HL-60/S4 treated with phorbol 12-myristate 13-acetate at 8.2 ng/mL for 4 days and 3 days (cell line): ENCODE measurements around the gene SLC9C1.

Experiments used
- in situ Hi-C: fragments of 300-500 bp; cut with MboI; formaldehyde crosslinking; loops from 2 replicates; pipeline ENCODE4 v1.15.0; 2022; ENCODE audit warnings: low sequenced_read_pairs

Gene SLC9C1

GRCh38 chr3:112133626-112134334 is 160.2 kb downstream of the SLC9C1 start:
- in situ Hi-C loops = no loop called here

- in situ Hi-C loops = no loop called here
Measured at GRCh38 chr3:112132975-112133448, 161.0 kb downstream of the SLC9C1 start, which contains the start of gene GCSAM. Gene GCSAM (minus strand): TSS chr3:112133248. CDS start chr3:112133120, 128 bp downstream.

- in situ Hi-C loops = no loop called here
Measured at GRCh38 chr3:112132554-112132953, 161.5 kb downstream of the SLC9C1 start.

- in situ Hi-C loops = no loop called here
Measured at GRCh38 chr3:112132088-112132487, 161.9 kb downstream of the SLC9C1 start.

- in situ Hi-C loops = no loop called here
Measured at GRCh38 chr3:112131111-112131510, 162.9 kb downstream of the SLC9C1 start.

GRCh38 chr3:112130638-112130993 is 163.4 kb downstream of the SLC9C1 start:
- in situ Hi-C loops = no loop called here

GRCh38 chr3:112129925-112130637 is 163.9 kb downstream of the SLC9C1 start:
- in situ Hi-C loops = no loop called here

- in situ Hi-C loops = no loop called here
Measured at GRCh38 chr3:112128843-112129727, 164.9 kb downstream of the SLC9C1 start.

- in situ Hi-C loops = no loop called here
Measured at GRCh38 chr3:112127522-112128494, 166.2 kb downstream of the SLC9C1 start.

- in situ Hi-C loops = no loop called here
Measured at GRCh38 chr3:112126511-112126911, 167.5 kb downstream of the SLC9C1 start.

GRCh38 chr3:112124907-112125607 is 169.0 kb downstream of the SLC9C1 start:
- in situ Hi-C loops = no loop called here

GRCh38 chr3:112123548-112123947 is 170.5 kb downstream of the SLC9C1 start:
- in situ Hi-C loops = no loop called here

- in situ Hi-C loops = no loop called here
Measured at GRCh38 chr3:112122870-112123269, 171.1 kb downstream of the SLC9C1 start.

- in situ Hi-C loops = no loop called here
Measured at GRCh38 chr3:112121577-112122547, 172.2 kb downstream of the SLC9C1 start.

- in situ Hi-C loops = loop anchor here (10.0 kb wide), 1 partner anchor 405 kb away; no protein-coding TSS in a partner anchor
Measured at GRCh38 chr3:112119962-112120836, 173.8 kb downstream of the SLC9C1 start.

GRCh38 chr3:112117841-112118571 is 176.0 kb downstream of the SLC9C1 start:
- in situ Hi-C loops = loop anchor here (10.0 kb wide), 1 partner anchor 407 kb away; no protein-coding TSS in a partner anchor
